Cardiac fibroblast (primary cell): ENCODE results near the gene TRIM36.

Experiments
- DNase-seq, 2 donors: peaks; one replicate each; pipeline versions ENCODE4 v3.0.0 to v3.0.0-alpha.2; 2010; ENCODE audit warnings: low read depth in 2 of 2
- H3K4me3 ChIP-seq, 2 donors: replicated peaks in 1 of 2; 1 replicate in 1 of 2; 2 replicates in 1 of 2; pipeline ENCODE4 v1.5.1; 2011; ENCODE audit warnings: low read depth in 2 of 2, low read length in 2 of 2, mild to moderate bottlenecking in 2 of 2, moderate library complexity in 1 of 2
- CTCF ChIP-seq: IDR thresholded peaks from one replicate; pipeline ENCODE4 v1.5.1; 2011; ENCODE audit warnings: low read depth, mild to moderate bottlenecking, low read length, inconsistent platforms

TRIM36 gene

GRCh38 chr5:115147052-115147451, 22.7 kb downstream of the TRIM36 start:
- no peak for DNase-seq
- TF ChIP-seq CTCF = no peak

DNA sequence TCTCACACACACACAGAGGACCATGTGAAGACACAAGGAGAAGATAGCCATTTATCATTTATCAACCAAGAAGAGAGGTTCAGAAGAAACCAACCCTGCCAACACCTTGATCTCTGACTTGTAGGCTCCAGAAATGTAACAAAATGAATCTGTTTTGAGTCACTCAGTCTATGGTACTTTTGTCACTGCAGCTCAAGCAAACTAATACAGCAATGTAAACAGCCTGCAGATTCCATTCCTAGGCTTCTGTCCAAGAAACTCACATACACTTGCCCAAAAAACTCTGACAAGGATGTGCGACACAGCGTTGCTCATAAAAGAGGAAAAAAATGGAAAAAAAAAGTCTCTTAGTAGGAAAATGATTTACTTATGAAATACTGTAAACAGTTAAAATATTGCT, 33.4 kb downstream of the TRIM36 start:
- no peak for DNase-seq
- no peak overlapping the region for H3K4me3 ChIP-seq
- TF ChIP-seq CTCF = no peak

More at GRCh38 chr5:115147052-115147451, 22.7 kb downstream of the TRIM36 start:
- no peak overlapping the region for H3K4me3 ChIP-seq

GRCh38 chr5:115132465-115132864, 37.2 kb downstream of the TRIM36 start:
- H3K4me3 ChIP-seq = no peak overlapping the region
- no peak for TF ChIP-seq CTCF
- no peak for DNase-seq

- no peak overlapping the region for H3K4me3 ChIP-seq
- TF ChIP-seq CTCF = no peak
- no peak for DNase-seq
Measured at GRCh38 chr5:115126303-115126702, 43.4 kb downstream of the TRIM36 start.

- no peak for TF ChIP-seq CTCF
- H3K4me3 ChIP-seq = no peak overlapping the region
- no peak for DNase-seq
Measured at GRCh38 chr5:115124741-115125140, 45.0 kb downstream of the TRIM36 start.

DNA sequence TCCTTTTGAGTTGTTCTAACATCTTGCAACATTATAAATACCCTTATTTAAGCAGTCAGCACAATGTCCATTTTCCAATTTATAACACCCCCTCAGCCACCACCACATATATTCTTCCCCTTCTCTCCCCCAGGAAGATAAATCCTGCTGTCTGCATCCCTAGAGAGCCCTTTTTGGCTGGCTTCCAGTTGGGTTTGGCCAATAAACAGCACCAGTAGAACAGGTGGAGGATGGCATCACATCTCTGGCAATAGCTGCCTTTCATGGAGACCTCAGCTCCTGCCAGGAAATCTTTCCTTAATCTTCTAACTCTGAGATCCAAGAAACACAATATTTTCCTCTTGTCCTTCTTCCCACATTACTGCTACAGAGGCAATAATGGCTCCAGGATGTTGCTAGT, 53.7 kb downstream of the TRIM36 start:
- no peak overlapping the region for H3K4me3 ChIP-seq
- no peak for TF ChIP-seq CTCF
- DNase-seq = no peak

- no peak for TF ChIP-seq CTCF
- no peak overlapping the region for H3K4me3 ChIP-seq
- DNase-seq = no peak
Measured at GRCh38 chr5:115109840-115110239, 59.9 kb downstream of the TRIM36 start.
